HepG2 (cell line): ENCODE data around the gene HELB. TPM values are rescaled to one million over a fixed set of nuclear protein-coding genes. Genes with fewer than 3 reads are reported as not detected.

Source experiments
- CCAR2 ChIP-seq: fragments of 200-400 bp; formaldehyde crosslinking; optimal IDR thresholded peaks from 2 replicates; pipeline ENCODE3; 2018; ENCODE audit warnings: low read depth, mild to moderate bottlenecking, low read length, moderate library complexity
- ELK4 ChIP-seq: sonication (generic); formaldehyde crosslinking; IDR thresholded peaks from 2 replicates; pipeline ENCODE4 v1.9.0; 2021; ENCODE audit warnings: missing genetic modification reagents, borderline replicate concordance
- GFI1 ChIP-seq: sonication (generic); formaldehyde crosslinking; IDR thresholded peaks from 2 replicates; pipeline ENCODE4 v1.5.0; 2020; ENCODE audit warnings: missing genetic modification reagents, mild to moderate bottlenecking, borderline replicate concordance
- HNRNPL ChIP-seq: fragments of 200-400 bp; formaldehyde crosslinking; IDR thresholded peaks from 2 replicates; pipeline ENCODE4 v1.6.1; 2017; ENCODE audit warnings: mild to moderate bottlenecking, low read depth, low read length
- MXD1 ChIP-seq: sonication (generic); formaldehyde crosslinking; IDR thresholded peaks from 2 replicates; pipeline ENCODE4 v1.4.0; 2020; ENCODE audit warnings: mild to moderate bottlenecking, missing genetic modification reagents
- MXI1 ChIP-seq: IDR thresholded peaks from 3 replicates; pipeline ENCODE4 v1.6.1; 2012; ENCODE audit warnings: low read depth, low read length, inconsistent platforms, borderline replicate concordance
- POGK ChIP-seq: sonication (generic); formaldehyde crosslinking; conservative IDR thresholded peaks from 2 replicates; pipeline ENCODE4 v1.8.0; 2022; ENCODE audit warnings: mild to moderate bottlenecking, moderate library complexity, missing genetic modification reagents
- SIX4 ChIP-seq: sonication (generic); formaldehyde crosslinking; IDR thresholded peaks from 2 replicates; pipeline ENCODE4 v1.4.0; 2020; ENCODE audit warnings: missing genetic modification reagents
- ZC3H4 ChIP-seq: sonication (generic); formaldehyde crosslinking; IDR thresholded peaks from 2 replicates; pipeline ENCODE4 v1.4.0; 2020; ENCODE audit warnings: missing genetic modification reagents, borderline replicate concordance
- ZNF337 ChIP-seq: sonication (generic); formaldehyde crosslinking; IDR thresholded peaks from 2 replicates; pipeline ENCODE4 v1.5.1; 2020; ENCODE audit warnings: missing genetic modification reagents, low read depth, mild to moderate bottlenecking, borderline replicate concordance
- ZNF367 ChIP-seq: sonication (generic); formaldehyde crosslinking; IDR thresholded peaks from 2 replicates; pipeline ENCODE4 v1.4.0; 2020; ENCODE audit warnings: missing genetic modification reagents, borderline replicate concordance
- ZNF687 ChIP-seq: sonication (generic); formaldehyde crosslinking; IDR thresholded peaks from 2 replicates; pipeline ENCODE4 v1.5.1; 2020; ENCODE audit warnings: mild to moderate bottlenecking, missing genetic modification reagents, moderate library complexity
- polyA plus RNA-seq, 8 experiments: library from polyadenylated mRNA; depleted of rRNA in 3 of 8; stranded (reverse) in 7 of 8; unstranded in 1 of 8; fragments of >200 nt; fragmentation: Illumina TruSeq in 4 of 8; extraction: Trizol in 4 of 8; gene quantifications; 2 replicates each; pipeline versions ENCODE4 v1.2.1 to v1.2.3, GENCODE V29; 2011 to 2016; ENCODE audit warnings: low read depth in 4 of 8, missing spikeins in 1 of 8, mixed read lengths in 1 of 8; ENCODE audit not compliant: insufficient read depth in 1 of 8
- total RNA-seq, 5 experiments: library from RNA; depleted of rRNA; stranded (reverse); fragments of >200 nt; fragmentation: Illumina TruSeq; extraction: Trizol; gene quantifications; 2 replicates each; pipeline ENCODE4 v1.2.3, GENCODE V29; 2016; ENCODE audit warnings: low read depth in 1 of 5
- TF ChIP-seq, protein P1 (sequence below): sonication (generic); formaldehyde crosslinking; IDR thresholded peaks from 2 replicates; pipeline ENCODE4 v1.4.0; 2020; ENCODE audit warnings: missing genetic modification reagents
- TF ChIP-seq, protein P2 (sequence below): sonication (generic); formaldehyde crosslinking; IDR thresholded peaks from 2 replicates; pipeline ENCODE4 v1.4.0; 2020; ENCODE audit warnings: missing genetic modification reagents
- TF ChIP-seq, protein P3 (sequence below): sonication (generic); formaldehyde crosslinking; IDR thresholded peaks from 2 replicates; pipeline ENCODE4 v1.4.0; 2020; ENCODE audit warnings: mild to moderate bottlenecking, missing genetic modification reagents

The HELB gene
- total and polyA plus RNA-seq, 2 of the 13 experiments (the other 11 are each of a cell fraction or from before 2014, with no cell fraction given) = 1.7 to 3.7 TPM

DNA sequence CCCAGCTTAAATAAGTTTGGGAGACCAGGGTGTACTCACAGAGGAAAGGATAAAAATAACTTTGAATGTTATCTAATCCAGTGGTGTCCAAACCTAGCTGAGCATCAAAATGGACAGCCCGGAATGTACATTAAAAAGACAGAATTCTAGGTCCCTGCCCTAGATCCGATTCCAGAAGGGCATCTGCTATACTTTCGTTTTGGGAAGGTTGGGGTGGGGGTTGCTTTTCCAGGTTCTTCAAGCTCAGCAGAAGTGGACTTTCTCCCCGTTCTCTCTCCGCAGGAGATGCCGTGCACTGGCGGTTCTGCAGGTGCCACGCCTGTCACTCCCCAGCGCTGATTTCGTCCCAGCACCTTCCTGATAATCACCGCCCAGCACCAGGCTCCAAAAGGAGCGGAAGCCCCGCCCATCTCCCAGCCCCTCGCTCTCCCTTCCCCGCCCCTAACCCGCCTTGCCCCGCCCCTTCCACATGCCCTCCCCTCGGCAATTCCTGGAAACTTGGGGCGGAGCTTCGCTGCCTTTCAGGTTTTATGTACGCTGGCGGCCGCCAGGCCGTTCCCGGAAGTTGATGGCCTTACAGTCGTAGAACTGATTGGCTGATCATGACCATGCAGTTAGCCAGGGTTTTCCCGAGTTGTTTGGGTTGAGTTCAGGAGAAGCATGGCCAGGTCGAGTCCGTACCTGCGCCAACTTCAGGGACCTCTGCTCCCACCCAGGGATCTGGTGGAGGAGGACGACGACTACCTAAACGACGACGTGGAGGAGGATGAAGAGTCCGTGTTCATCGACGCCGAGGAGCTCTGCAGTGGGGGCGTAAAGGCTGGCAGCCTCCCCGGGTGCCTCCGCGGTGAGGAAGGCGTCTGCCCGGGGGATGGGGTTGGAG is at the start of gene HELB (continued):
- TF ChIP-seq, protein P1, sequence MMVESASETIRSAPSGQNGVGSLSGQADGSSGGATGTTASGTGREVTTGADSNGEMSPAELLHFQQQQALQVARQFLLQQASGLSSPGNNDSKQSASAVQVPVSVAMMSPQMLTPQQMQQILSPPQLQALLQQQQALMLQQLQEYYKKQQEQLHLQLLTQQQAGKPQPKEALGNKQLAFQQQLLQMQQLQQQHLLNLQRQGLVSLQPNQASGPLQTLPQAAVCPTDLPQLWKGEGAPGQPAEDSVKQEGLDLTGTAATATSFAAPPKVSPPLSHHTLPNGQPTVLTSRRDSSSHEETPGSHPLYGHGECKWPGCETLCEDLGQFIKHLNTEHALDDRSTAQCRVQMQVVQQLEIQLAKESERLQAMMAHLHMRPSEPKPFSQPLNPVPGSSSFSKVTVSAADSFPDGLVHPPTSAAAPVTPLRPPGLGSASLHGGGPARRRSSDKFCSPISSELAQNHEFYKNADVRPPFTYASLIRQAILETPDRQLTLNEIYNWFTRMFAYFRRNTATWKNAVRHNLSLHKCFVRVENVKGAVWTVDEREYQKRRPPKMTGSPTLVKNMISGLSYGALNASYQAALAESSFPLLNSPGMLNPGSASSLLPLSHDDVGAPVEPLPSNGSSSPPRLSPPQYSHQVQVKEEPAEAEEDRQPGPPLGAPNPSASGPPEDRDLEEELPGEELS (CRISPR knock-in tag) = peak; percentile 16; the same call in 1 of the 2 replicates
- TF ChIP-seq, protein P2, sequence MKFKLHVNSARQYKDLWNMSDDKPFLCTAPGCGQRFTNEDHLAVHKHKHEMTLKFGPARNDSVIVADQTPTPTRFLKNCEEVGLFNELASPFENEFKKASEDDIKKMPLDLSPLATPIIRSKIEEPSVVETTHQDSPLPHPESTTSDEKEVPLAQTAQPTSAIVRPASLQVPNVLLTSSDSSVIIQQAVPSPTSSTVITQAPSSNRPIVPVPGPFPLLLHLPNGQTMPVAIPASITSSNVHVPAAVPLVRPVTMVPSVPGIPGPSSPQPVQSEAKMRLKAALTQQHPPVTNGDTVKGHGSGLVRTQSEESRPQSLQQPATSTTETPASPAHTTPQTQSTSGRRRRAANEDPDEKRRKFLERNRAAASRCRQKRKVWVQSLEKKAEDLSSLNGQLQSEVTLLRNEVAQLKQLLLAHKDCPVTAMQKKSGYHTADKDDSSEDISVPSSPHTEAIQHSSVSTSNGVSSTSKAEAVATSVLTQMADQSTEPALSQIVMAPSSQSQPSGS (CRISPR knock-in tag) = 0 out of 2 replicates have a peak, but pooled peaks have one; percentile 46
- TF ChIP-seq GFI1 (CRISPR knock-in tag) (0 out of 2 replicates have a peak, but pooled peaks have one; percentile 68), ELK4 (CRISPR knock-in tag) (no peak), ZNF687 (CRISPR knock-in tag) (peak; percentile 91), HNRNPL (no peak), MXD1 (CRISPR knock-in tag) (peak; percentile 56; the same call in 1 of the 2 replicates), ZC3H4 (CRISPR knock-in tag) (no peak), MXI1 (peak; percentile 77; the same call in 1 of the 3 replicates), SIX4 (CRISPR knock-in tag) (no peak), POGK (0 out of 2 replicates have a peak, but pooled peaks have one; percentile 46), ZNF367 (no peak), ZNF337 (no peak), CCAR2 (no peak)
- TF ChIP-seq, protein P3, sequence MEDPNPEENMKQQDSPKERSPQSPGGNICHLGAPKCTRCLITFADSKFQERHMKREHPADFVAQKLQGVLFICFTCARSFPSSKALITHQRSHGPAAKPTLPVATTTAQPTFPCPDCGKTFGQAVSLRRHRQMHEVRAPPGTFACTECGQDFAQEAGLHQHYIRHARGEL (CRISPR knock-in tag) = no peak
